ENCODE measurements around the gene MGAT4B. TPM values are rescaled to one million over a fixed set of nuclear protein-coding genes. Genes with fewer than 3 reads are reported as not detected.
"Not testable (repeated sequence)": the region's sequence is repeated elsewhere in the genome, so short reads cannot be mapped to it uniquely, and the experiment has no call there.

The MGAT4B gene
- total RNA-seq, 1 experiment from 2014 or later, result 613 TPM

DNA sequence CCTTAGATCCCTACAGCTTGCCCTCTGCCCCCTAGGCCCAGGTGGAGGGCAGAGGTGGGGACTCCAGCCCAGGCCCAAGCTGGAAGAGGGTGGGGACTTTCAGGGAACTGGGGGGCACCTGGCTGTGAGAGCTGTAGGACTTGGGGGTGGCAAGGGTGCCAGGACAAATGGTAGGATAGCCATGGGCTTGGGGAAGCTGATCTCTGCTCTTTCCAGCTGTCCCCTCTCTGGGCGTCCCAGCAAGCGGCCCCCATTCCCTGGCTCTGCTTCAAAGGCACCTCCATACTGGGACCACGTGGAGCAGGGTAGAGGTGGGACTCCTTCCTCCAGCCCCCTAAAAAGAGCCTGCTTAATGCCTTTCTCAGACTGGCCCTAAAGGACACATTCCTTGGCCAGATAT lies 12.5 kb downstream of the MGAT4B start:
- Mint-ChIP-seq H3K27me3 (ENCODE audit: unreplicated experiment) (no peaks in the 10 kb centered on the region), H3K4me1 (ENCODE audit: low read depth, unreplicated experiment) (peaks cover 16% of the 10 kb centered on the region), H3K27ac (ENCODE audit: unreplicated experiment) (peak overlapping the region; percentile 72), H3K4me3 (ENCODE audit: low read depth, unreplicated experiment) (peak overlapping the region; percentile 72), H3K9me3 (ENCODE audit: low read depth, unreplicated experiment) (no peaks in the 10 kb centered on the region), H3K36me3 (ENCODE audit: insufficient read depth, unreplicated experiment) (peaks cover 70% of the 10 kb centered on the region)
- CTCF ChIA-PET, result no interaction called here
- DNase-seq, result no peak
- TF ChIP-seq, protein P1, sequence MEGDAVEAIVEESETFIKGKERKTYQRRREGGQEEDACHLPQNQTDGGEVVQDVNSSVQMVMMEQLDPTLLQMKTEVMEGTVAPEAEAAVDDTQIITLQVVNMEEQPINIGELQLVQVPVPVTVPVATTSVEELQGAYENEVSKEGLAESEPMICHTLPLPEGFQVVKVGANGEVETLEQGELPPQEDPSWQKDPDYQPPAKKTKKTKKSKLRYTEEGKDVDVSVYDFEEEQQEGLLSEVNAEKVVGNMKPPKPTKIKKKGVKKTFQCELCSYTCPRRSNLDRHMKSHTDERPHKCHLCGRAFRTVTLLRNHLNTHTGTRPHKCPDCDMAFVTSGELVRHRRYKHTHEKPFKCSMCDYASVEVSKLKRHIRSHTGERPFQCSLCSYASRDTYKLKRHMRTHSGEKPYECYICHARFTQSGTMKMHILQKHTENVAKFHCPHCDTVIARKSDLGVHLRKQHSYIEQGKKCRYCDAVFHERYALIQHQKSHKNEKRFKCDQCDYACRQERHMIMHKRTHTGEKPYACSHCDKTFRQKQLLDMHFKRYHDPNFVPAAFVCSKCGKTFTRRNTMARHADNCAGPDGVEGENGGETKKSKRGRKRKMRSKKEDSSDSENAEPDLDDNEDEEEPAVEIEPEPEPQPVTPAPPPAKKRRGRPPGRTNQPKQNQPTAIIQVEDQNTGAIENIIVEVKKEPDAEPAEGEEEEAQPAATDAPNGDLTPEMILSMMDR (IDR thresholded peaks at IDR 0.05; ENCODE audit: unreplicated experiment), result no peak
- BruUV-seq (replicated peaks), result no TSS peak
- intact Hi-C loops (cut with micrococcal nuclease; ENCODE audit: unreplicated experiment), result no loop called here

DNA sequence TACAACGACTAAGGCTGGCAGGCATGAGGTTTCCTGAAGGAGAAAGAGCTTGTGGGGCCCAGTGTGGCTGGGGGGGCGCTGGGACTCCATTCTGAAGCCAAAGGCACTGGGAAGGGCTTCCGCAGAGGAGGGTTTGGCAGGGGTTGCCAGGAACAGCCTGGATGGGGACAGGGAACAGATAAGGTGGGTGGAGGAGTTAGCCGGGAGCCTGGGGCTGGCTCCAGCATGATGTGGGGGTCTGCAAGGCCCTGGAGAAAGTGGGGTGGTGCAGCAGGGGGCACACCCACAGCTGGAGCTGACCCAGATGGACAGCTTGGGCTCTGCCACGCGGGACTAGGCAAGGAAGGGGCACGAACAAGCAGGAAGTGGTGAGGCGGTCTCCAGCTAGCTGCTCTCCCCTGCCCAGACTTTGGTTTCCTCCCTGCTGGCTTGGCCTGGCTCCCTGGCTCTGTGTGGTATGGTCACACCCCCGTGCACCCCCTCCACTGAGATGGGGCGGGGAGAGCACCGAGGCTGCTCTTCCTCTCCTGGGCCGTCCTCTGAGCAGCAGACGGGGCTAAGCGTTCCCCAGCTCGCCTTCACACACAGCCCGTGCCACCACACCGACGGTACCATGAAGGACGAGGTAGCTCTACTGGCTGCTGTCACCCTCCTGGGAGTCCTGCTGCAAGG lies 13.1 kb downstream of the MGAT4B start, which contains the start of gene LTC4S:
Gene LTC4S, plus strand, starts transcription at position 519 of the 672 bp plus-strand sequence. Its CDS starts 95 bp downstream, at position 614.
- intact Hi-C loops (cut with micrococcal nuclease; ENCODE audit: unreplicated experiment), result no loop called here
- TF ChIP-seq, protein P1 (IDR thresholded peaks at IDR 0.05; ENCODE audit: unreplicated experiment), result no peak
- H3K27ac Mint-ChIP-seq (ENCODE audit: unreplicated experiment), result peak within 1 kb of the TSS; percentile 72

DNA sequence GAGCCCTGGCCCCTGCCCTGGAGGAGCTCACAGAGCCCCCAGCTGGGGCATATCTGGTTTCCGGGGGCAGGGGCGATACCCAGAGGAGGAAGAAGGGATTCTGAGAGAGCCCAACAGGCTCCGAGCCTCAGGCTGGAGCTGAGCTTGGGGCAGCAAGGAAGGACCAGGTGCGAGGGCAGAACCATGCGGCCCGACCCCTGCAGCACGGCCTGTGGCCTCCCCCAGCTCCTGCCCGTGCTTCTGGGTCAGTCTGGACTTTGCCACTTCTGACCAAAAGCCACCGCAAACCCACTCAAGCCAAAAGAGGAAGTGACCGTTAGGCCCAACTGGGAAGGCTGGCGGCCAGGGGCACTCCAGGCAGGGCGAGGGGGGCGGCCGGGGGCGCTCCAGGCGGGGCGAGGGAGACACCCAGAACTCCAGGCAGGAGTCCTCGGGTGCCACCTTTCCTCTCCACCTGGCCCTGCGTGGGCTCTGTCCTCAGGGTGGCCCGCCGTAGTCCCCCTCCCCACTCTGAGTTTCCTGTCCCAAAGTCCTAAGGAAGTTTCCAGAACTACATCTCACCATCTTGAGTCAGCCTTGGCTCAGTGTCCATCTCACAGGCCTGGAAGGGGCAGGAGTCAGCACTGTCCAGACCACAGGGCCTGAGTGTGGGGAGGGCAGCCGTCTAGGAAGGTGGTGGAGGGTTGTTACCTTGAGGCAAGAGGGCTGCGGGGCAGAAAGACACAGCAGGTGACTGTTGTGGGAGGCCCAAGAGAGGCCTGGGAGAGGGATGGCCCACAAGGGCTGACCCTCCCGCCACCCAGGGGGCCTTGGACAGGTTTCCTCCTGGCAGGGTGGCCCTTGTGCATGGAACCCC lies 13.8 kb downstream of the MGAT4B start:
- no peaks in the 10 kb centered on the region for H3K27me3 Mint-ChIP-seq (ENCODE audit: unreplicated experiment)
- peak overlapping the region; percentile 32 for H3K4me3 Mint-ChIP-seq (ENCODE audit: low read depth, unreplicated experiment)
- peaks cover 16% of the 10 kb centered on the region for H3K4me1 Mint-ChIP-seq (ENCODE audit: low read depth, unreplicated experiment)
- TF ChIP-seq, protein P1 (IDR thresholded peaks at IDR 0.05; ENCODE audit: unreplicated experiment), result no peak
- peak overlapping the region; percentile 31 for H3K27ac Mint-ChIP-seq (ENCODE audit: unreplicated experiment)
- DNase-seq, result no peak
- intact Hi-C loops (cut with micrococcal nuclease; ENCODE audit: unreplicated experiment), result no loop called here
- CTCF ChIA-PET, result no interaction called here
- BruUV-seq (replicated peaks), result no TSS peak
- no peaks in the 10 kb centered on the region for H3K9me3 Mint-ChIP-seq (ENCODE audit: low read depth, unreplicated experiment)
- peaks cover 66% of the 10 kb centered on the region for H3K36me3 Mint-ChIP-seq (ENCODE audit: insufficient read depth, unreplicated experiment)

More for the DNA sequence above, 13.1 kb downstream of the MGAT4B start, which contains the start of gene LTC4S:
- Mint-ChIP-seq H3K27me3 (ENCODE audit: unreplicated experiment) (no peaks in the 10 kb centered on the region), H3K4me1 (ENCODE audit: low read depth, unreplicated experiment) (peaks cover 16% of the 10 kb centered on the region), H3K9me3 (ENCODE audit: low read depth, unreplicated experiment) (no peaks in the 10 kb centered on the region), H3K36me3 (ENCODE audit: insufficient read depth, unreplicated experiment) (peaks cover 66% of the 10 kb centered on the region), H3K4me3 (ENCODE audit: low read depth, unreplicated experiment) (peak within 1 kb of the TSS; percentile 72)
- no TSS peak for BruUV-seq (replicated peaks)
- CTCF ChIA-PET, result no interaction called here
- no peak for DNase-seq

DNA sequence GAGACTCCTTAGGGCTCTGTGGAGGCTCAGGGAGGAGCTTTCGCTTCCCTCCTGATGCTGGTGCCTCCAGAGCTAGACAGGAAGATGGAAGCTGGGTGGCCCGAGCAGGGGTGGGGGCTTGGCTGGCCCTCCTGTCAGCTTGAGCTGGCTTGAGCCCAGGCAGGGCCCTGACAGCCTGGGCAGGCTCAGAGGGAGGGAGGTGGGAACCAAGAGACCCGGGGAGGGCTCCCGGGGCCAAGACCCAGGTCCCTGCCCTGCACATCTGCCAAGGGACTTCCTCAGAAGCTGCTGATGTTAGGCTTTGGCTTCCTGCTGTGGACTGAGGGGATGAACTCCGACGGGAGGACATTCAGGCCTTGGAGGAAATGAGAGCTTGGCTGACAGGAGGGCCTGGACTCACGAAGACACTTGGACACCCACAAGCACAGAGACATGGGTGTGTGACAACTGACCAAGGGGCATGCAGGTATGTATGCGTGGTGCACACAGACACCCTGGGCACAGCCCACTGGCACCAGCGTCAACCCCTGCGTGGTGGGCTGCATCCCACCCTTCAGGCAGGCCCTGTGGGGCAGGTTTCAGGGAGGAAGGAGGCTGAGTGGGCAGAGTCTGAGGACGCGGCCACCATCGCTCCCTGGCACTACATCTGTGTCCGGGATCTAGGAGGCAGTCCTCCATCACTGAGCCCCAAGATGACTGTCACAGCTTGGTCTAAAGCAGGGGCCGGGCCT lies 14.6 kb downstream of the MGAT4B start:
- CTCF ChIA-PET, result interaction anchor here (0.7 kb wide), 1 partner anchor 11 kb away, joined by 4 read pairs; no protein-coding TSS in a partner anchor

DNA sequence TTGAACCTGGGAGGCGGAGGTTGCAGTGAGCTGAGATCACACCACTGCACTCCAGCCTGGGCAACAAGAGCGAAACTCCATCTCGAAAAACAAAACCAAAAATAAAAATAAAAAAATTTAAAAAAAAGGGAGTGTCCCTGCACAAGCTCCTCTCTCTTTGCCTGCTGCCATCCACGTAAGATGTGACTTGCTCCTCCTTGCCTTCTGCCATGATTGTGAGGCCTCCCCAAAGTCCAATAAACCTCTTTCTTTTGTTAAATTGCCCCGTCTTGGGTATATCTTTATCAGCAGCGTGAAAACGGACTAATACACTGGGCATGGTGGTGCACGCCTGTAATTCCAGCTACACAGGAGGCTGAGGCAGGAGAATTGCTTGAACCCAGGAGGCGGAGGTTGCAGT lies 17.4 kb downstream of the MGAT4B start:
- H3K9me3 Mint-ChIP-seq (ENCODE audit: low read depth, unreplicated experiment); H3K4me3 Mint-ChIP-seq (ENCODE audit: low read depth, unreplicated experiment); H3K27me3 Mint-ChIP-seq (ENCODE audit: unreplicated experiment); H3K4me1 Mint-ChIP-seq (ENCODE audit: low read depth, unreplicated experiment); intact Hi-C loops (cut with micrococcal nuclease; ENCODE audit: unreplicated experiment); BruUV-seq (replicated peaks); DNase-seq: not testable (repeated sequence)
- peaks cover 40% of the 10 kb centered on the region for H3K36me3 Mint-ChIP-seq (ENCODE audit: insufficient read depth, unreplicated experiment)
- CTCF ChIA-PET, result interaction anchor here (0.6 kb wide), 1 partner anchor 146 kb away, joined by 4 read pairs; no protein-coding TSS in a partner anchor
- peak overlapping the region; percentile 33 for H3K27ac Mint-ChIP-seq (ENCODE audit: unreplicated experiment)

More for the DNA sequence above, 14.6 kb downstream of the MGAT4B start:
- H3K4me3 Mint-ChIP-seq (ENCODE audit: low read depth, unreplicated experiment), result no peak overlapping the region
- peaks cover 59% of the 10 kb centered on the region for H3K36me3 Mint-ChIP-seq (ENCODE audit: insufficient read depth, unreplicated experiment)
- no TSS peak for BruUV-seq (replicated peaks)
- intact Hi-C loops (cut with micrococcal nuclease; ENCODE audit: unreplicated experiment), result no loop called here
- peaks cover 13% of the 10 kb centered on the region for H3K4me1 Mint-ChIP-seq (ENCODE audit: low read depth, unreplicated experiment)
- no peak overlapping the region for H3K27ac Mint-ChIP-seq (ENCODE audit: unreplicated experiment)
- DNase-seq, result no peak
- H3K9me3 Mint-ChIP-seq (ENCODE audit: low read depth, unreplicated experiment), result no peaks in the 10 kb centered on the region
- TF ChIP-seq, protein P1 (IDR thresholded peaks at IDR 0.05; ENCODE audit: unreplicated experiment), result no peak
- H3K27me3 Mint-ChIP-seq (ENCODE audit: unreplicated experiment), result no peaks in the 10 kb centered on the region
